Aorta (tissue), 5 donors: Measurements from ENCODE around the gene SPAAR. TPM values are rescaled to one million over a fixed set of nuclear protein-coding genes. Genes with fewer than 3 reads are reported as not detected.
A peak's percentile ranks its signal among the peaks of the same experiment; 100 is the strongest.

Experiments
- ATAC-seq: fragments of 200-7000 bp; cut with Tn5 transposase; one replicate; pipeline ENCODE4 v1.9.1; 2022; ENCODE audit warnings: moderate library complexity; ENCODE audit not compliant: low FRiP score
- DNase-seq, 2 donors: peaks; one replicate each; pipeline ENCODE4 v3.0.0-alpha.2; 2020
- H3K27ac ChIP-seq, 2 donors: one replicate each; pipeline ENCODE4 v1.5.1; 2013; ENCODE audit warnings: low read length in 2 of 2, mild to moderate bottlenecking in 2 of 2, moderate library complexity in 2 of 2, control low read depth in 1 of 2, inconsistent platforms in 1 of 2, low read depth in 1 of 2
- H3K27me3 ChIP-seq, 2 donors: one replicate each; pipeline ENCODE4 v1.6.1; 2013; ENCODE audit warnings: control low read depth in 1 of 2, low read length in 1 of 2, mild to moderate bottlenecking in 1 of 2, moderate library complexity in 1 of 2; ENCODE audit not compliant: insufficient read depth in 2 of 2, control insufficient read depth in 1 of 2
- H3K36me3 ChIP-seq, 2 donors: one replicate each; pipeline ENCODE4 v1.6.1; 2013; ENCODE audit warnings: control low read depth in 1 of 2, low read length in 1 of 2, mild to moderate bottlenecking in 1 of 2; ENCODE audit not compliant: insufficient read depth in 2 of 2, control insufficient read depth in 1 of 2
- H3K4me1 ChIP-seq, 2 donors: one replicate each; pipeline ENCODE4 v1.6.1; 2013; ENCODE audit warnings: low read length in 2 of 2, control low read depth in 1 of 2, mild to moderate bottlenecking in 1 of 2, moderate library complexity in 1 of 2; ENCODE audit not compliant: insufficient read depth in 2 of 2, control insufficient read depth in 1 of 2
- H3K4me3 ChIP-seq, 2 donors: one replicate each; pipeline ENCODE4 v1.5.1; 2013; ENCODE audit warnings: low read length in 2 of 2, control low read depth in 1 of 2, mild to moderate bottlenecking in 1 of 2
- H3K9me3 ChIP-seq: one replicate; pipeline ENCODE4 v1.6.1; 2013; ENCODE audit warnings: mild to moderate bottlenecking, low read length; ENCODE audit not compliant: control insufficient read depth
- WGBS, 2 donors: extraction: QIAGEN DNeasy Blood & Tissue Kit; methylation state at CpG; one replicate each; pipeline ENCODE4 v1.1.7; 2013; 5-methylcytosine and 5-hydroxymethylcytosine counted together
- intact Hi-C, 2 donors: fragments of 100-400 bp; cut with DNase I; formaldehyde crosslinking; loops; one replicate each; pipeline versions ENCODE4 v1.14.2 to v1.15.0; 2022
- polyA plus RNA-seq, 2 donors: library from polyadenylated mRNA; stranded (reverse); fragments of 200-250 nt; gene quantifications; one replicate each; pipeline ENCODE4 v1.2.3, GENCODE V29; 2013
- total RNA-seq, 2 donors: library from RNA; stranded (reverse); fragmentation: NEBNext Ultra II Directional; extraction: Animal tissue kit (Norgen Biotek cat#: 25700); gene quantifications; one replicate each; pipeline ENCODE4 v1.2.1, GENCODE V29; 2021
- donor health status: healthy with polysubstance abuse.
- donor health status: Bipolar disorder and iron deficiency.
- donor health status: DM: no; HTN: no; CAD: no.
- donor health status: DM: no; HTN: no; CAD: no.
- donor health status: DM: yes; HTN: yes; CAD: no.

SPAAR gene
- total and polyA plus RNA-seq, 4 donors, result 0.82 to 4.5 (median 4.0) TPM; not detected in 1

DNA sequence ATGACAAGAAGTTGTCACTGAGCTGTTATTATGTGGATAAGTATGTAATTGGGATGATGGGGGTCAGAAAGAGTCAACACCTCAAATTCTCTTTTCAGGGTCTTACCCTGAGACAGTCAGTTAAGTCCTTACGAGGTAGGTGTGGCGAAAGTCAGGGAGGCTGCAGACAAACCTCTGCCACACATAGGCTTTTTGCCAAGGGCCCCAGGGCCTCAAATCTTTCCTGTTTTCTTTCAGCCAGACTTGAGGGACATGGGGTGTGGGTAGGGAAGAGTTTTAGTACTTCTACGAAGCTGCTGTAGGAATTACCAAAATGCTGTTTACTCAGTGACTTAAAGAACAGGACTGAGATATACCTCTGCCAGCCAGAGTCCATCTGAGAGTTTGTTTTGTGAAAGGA, 34.9 kb downstream of the SPAAR start:
- DNase-seq (no peak), ATAC-seq (no peak)
- no peaks in the 10 kb centered on the region for H3K4me1 ChIP-seq
- peak overlapping the region; percentile 47 to 76 for H3K27ac ChIP-seq
- intact Hi-C loops, result loop anchor here (2.0 kb wide), 1 partner anchor 39 kb away; no protein-coding TSS in a partner anchor
- no peaks in the 10 kb centered on the region for H3K9me3 ChIP-seq
- H3K27me3 ChIP-seq, result no peaks in the 10 kb centered on the region
- 69 to 70% methylated on average over 3 of the region's 3 CpGs for WGBS, 2 donors
- no peak overlapping the region for H3K4me3 ChIP-seq
- no peaks in the 10 kb centered on the region for H3K36me3 ChIP-seq

DNA sequence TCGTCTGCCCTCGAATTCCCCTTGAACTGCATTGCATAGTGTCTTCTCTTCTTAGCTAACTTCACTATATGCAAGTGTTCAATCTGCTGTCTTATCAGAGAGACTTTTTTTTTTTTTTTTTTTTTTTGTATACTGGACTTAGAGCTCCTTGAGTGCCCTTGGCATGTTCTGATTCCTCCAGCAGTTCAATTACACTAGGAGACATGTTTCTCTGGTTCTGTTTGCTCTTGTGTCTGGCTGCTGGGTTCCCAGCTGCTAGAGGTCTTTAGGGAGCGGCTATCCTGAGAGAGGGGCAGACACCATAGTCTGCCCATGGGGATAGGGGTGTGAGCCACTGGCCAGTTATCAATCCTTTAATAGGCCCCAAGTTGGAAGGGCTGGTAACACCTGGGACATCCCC, 35.6 kb downstream of the SPAAR start:
- ATAC-seq (no peak), DNase-seq (no peak)
- Histone ChIP-seq H3K27ac (peak overlapping the region; percentile 47 to 76), H3K9me3 (no peaks in the 10 kb centered on the region), H3K4me1 (no peaks in the 10 kb centered on the region), H3K4me3 (no peak overlapping the region), H3K36me3 (no peaks in the 10 kb centered on the region), H3K27me3 (no peaks in the 10 kb centered on the region)
- intact Hi-C loops, result loop anchor here (2.0 kb wide), 1 partner anchor 40 kb away; no protein-coding TSS in a partner anchor
- WGBS, 2 donors, result 53 to 54% methylated on average over 3 of the region's 3 CpGs

DNA sequence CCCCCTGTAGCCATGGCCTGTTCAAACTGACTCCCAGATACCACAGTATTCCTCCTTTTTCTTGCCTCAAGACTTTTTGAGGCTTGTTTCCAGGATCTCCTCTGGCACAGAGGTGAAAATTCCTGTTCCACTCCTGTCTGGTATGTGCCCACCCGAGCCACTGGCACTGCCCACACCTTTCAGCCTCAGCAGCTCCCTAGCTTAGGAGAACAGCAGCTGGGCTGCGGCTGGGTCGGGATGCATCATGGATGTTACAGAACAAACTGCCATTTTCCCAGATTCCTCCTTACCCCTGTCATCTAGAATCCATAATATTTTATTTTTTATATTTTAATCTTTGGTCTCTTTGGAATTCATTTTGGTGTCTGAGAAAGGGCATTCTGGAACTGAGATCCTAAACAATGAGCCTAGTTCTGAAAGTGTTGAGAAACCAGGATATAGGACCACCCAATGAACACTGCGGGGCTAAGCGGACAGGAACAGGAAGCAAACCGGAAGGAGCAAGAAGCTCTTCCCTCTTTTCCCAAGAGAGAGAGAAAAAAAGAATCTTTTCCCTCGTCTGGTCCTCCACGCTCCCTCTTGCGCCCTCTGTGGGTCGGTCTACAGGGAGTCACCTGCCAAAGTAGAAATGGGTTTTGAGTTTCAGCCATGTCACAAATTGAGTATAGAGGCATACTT, 36.2 kb downstream of the SPAAR start:
- no peak overlapping the region for H3K4me3 ChIP-seq
- ATAC-seq (peak; percentile 77), DNase-seq (peak; percentile 87 to 94)
- H3K36me3 ChIP-seq, result no peaks in the 10 kb centered on the region
- no peaks in the 10 kb centered on the region for H3K9me3 ChIP-seq
- H3K27me3 ChIP-seq, result no peaks in the 10 kb centered on the region
- 25 to 28% methylated on average over 10 of the region's 10 CpGs for WGBS, 2 donors
- peak overlapping the region in 1 of 2 donors; percentile 61 for H3K27ac ChIP-seq
- intact Hi-C loops, result loop anchor here (2.0 kb wide), 1 partner anchor 41 kb away; no protein-coding TSS in a partner anchor
- H3K4me1 ChIP-seq, result no peaks in the 10 kb centered on the region

DNA sequence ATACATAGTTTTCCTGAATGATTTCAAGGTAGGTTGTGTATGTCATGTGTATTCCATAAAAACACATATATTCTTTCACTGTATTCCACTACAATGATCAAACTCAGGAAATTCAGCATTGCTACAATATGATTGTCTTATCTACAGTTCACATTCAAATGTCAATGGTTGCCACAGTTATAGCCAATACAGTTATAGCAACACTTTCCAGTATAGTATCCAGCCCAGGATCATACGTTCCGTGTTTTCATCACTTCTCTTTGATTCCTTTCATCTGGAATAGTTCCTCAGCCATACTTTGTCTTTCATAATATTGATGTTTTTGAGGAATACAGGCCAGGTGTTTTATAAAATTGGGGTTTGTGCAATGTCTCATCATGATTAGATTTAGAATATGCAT, 39.2 kb downstream of the SPAAR start:
- Histone ChIP-seq H3K4me1 (no peaks in the 10 kb centered on the region), H3K9me3 (no peaks in the 10 kb centered on the region), H3K36me3 (no peaks in the 10 kb centered on the region), H3K27ac (no peak overlapping the region), H3K4me3 (no peak overlapping the region), H3K27me3 (no peaks in the 10 kb centered on the region)
- DNase-seq (no peak), ATAC-seq (no peak)
- intact Hi-C loops, result no loop called here
- WGBS, 2 donors, result 84 to 85% methylated on average over 2 of the region's 2 CpGs

DNA sequence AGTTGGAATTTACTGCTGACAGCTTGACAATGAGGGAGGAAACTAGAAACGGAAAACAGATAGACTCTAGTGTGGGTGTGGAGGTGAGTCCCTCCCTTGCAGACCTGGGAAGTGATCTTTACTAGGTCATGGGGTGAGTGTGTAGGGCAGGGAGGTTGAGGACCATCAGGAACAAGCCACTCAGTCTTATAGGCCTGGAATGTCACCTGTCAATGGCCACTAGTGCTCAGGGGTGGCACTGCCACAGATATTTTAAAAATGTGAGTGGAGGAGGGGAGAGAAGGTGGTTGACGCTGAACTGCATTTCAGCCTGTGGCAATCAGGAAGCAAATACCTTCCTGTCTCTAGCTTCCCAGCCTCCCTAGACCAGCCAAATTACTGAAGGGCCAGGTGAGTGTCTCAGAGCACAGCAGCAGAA, 39.6 kb downstream of the SPAAR start:
- no peaks in the 10 kb centered on the region for H3K27me3 ChIP-seq
- DNase-seq (no peak), ATAC-seq (no peak)
- no peak overlapping the region for H3K4me3 ChIP-seq
- no peak overlapping the region for H3K27ac ChIP-seq
- H3K9me3 ChIP-seq, result no peaks in the 10 kb centered on the region
- no peaks in the 10 kb centered on the region for H3K36me3 ChIP-seq
- no peaks in the 10 kb centered on the region for H3K4me1 ChIP-seq
- intact Hi-C loops, result no loop called here
- WGBS, 2 donors, result 70 to 76% methylated on average over 2 of the region's 2 CpGs

DNA sequence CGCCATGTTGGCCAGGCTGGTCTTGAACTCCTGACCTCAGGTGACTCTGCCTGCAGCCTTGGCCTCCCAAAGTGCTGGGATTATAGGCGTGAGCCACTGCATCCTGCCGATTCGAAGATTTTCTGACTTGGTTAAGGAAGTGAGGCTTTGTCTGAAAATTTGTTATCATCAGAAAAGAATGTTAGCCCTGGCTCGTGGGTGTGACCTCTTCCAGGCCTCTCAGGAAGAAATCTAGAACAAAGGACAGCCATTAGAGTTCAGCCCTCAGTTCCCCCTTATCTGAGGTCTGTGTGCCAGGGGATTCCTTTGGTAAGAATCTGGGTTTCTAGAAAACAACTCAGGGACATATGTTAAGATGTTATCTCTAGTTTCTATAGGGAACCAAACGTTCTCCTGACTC, 42.4 kb downstream of the SPAAR start:
- no peak overlapping the region for H3K27ac ChIP-seq
- H3K27me3 ChIP-seq, result no peaks in the 10 kb centered on the region
- ATAC-seq (no peak), DNase-seq (no peak)
- no peaks in the 10 kb centered on the region for H3K9me3 ChIP-seq
- whole genome bisulfite sequencing, 2 donors, result 39 to 44% methylated on average over 6 of the region's 6 CpGs
- intact Hi-C loops, result no loop called here
- H3K4me3 ChIP-seq, result no peak overlapping the region
- H3K4me1 ChIP-seq, result no peaks in the 10 kb centered on the region
- H3K36me3 ChIP-seq, result no peaks in the 10 kb centered on the region

DNA sequence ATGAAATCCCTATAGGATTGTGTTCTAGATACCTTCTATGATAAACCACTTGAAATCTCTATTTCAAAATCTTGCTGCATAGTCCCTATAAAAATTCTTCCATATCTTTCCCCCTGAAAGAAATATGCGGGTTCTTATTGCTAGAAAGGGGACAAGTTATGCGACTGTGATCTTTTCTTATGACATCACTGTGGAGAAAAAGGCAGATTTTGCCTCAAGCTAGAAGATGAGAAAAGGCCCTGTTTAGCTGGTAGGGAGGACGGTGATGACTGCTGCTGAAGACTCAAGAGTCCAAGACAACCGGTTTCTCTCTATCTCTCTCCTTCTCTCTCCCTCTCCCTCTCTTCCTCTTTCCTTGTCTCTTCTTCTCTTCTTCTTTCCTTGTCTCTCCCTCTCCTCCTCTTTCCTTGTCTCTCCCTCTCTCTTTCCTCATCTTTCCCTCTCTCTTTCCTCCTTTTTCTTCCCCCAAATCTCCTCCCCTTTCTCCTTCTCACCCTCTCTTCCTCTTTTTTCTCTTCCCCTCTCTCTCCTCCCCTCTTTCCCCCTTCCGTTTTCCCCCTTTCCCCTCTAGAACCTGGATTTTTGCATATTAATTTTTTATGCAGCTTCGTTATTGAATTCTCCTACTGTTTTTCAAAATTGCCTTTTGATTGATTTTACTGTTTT, 43.4 kb downstream of the SPAAR start:
- Histone ChIP-seq H3K27ac (no peak overlapping the region), H3K36me3 (no peaks in the 10 kb centered on the region), H3K27me3 (no peaks in the 10 kb centered on the region), H3K4me1 (no peaks in the 10 kb centered on the region), H3K9me3 (no peaks in the 10 kb centered on the region), H3K4me3 (no peak overlapping the region)
- intact Hi-C loops, result no loop called here
- DNase-seq (no peak), ATAC-seq (no peak)
- WGBS, 2 donors, result 87 to 89% methylated on average over 6 of the region's 6 CpGs

DNA sequence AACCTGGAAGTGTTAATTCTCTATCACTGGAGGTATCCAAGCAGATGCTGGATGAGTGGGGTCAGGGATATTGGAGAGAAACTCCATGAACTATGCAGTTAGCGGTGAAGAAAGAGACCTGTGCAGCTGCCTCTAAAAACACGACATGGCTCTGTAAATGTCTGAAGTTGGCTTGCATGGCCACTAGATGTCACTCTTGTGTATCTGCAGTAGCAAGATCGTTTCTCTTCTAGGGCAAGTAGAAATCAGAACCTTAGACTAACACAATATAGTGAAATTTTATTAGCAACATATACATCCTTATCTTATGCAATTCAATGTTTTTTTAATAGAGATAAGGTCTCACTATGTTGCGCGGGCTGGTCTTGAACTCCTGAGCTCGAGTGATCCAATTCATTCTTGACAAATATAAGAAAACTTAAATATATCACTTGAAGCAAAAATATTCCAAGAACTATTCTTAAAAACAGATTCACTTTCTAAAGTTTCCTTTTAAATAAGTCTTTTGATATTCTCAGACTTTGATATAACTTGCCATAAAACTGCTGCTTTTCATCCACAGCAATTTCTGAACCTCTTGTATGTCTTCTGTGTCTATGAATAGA, 45.8 kb downstream of the SPAAR start:
- Histone ChIP-seq H3K4me1 (no peaks in the 10 kb centered on the region), H3K36me3 (no peaks in the 10 kb centered on the region), H3K9me3 (no peaks in the 10 kb centered on the region), H3K4me3 (no peak overlapping the region), H3K27me3 (no peaks in the 10 kb centered on the region), H3K27ac (no peak overlapping the region)
- intact Hi-C loops, result loop anchor here (2.0 to 5.0 kb wide), 2 partner anchors 67 to 68 kb away; no protein-coding TSS in a partner anchor
- DNase-seq (no peak), ATAC-seq (peak; percentile 89)
- WGBS, 2 donors, result 2 to 4% methylated on average over 6 of the region's 6 CpGs
